CD4-positive, alpha-beta T cell treated with Interleukin-6 for 4 hours (primary cell): Measurements from ENCODE around the gene RMI1.
"Not testable (repeated sequence)": the region's sequence is repeated elsewhere in the genome, so short reads cannot be mapped to it uniquely, and the experiment has no call there.

Experiments used
- DNase-seq: peaks from one replicate; pipeline ENCODE4 v3.0.0-alpha.2; 2020; ENCODE audit warnings: mixed read lengths

Gene RMI1

DNA sequence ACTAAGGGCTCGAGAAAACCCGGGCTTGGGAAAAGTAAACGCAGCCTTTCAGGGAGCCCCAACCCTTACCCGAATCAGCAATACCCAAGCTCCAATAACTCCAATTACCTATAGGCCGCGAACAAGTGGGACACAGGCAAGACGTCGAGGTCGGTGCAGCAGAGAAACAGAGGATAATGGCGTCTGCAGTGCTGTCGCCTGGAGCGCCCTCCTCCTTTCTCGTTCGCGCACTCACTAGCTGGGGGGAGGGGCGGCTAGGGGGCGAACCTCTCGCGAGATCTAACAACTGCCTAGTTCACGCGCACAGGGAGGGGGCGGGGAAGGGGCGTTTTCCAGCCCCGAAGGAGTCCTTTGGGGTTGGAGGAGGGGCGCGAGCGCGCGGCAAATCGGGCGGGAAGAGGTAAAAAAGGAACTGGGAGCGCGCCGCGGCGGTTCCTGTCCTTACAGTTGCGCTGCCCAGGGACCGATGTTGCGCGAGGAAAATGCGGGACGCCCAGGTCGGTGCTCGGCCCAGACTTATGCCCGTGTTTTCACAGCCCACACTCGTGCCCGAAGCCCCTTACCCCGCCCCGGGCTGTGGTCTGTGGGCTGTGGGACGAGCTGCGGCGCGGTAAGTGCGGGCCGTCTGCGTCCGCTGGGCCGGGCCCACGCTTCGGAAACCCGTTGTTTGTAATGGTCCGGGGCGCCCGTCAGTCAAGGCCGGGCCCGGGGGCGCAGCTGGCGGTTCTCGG lies at the start of gene RMI1:
RMI1 (plus strand) TSS at position 411 of the 731 bp plus-strand sequence. CDS start 20,182 bp downstream, outside the sequence.
- peak; percentile 100 for DNase-seq

- DNase-seq, result no peak
Observed at GRCh38 chr9:83930881-83931280, 49.7 kb upstream of the RMI1 start.

DNA sequence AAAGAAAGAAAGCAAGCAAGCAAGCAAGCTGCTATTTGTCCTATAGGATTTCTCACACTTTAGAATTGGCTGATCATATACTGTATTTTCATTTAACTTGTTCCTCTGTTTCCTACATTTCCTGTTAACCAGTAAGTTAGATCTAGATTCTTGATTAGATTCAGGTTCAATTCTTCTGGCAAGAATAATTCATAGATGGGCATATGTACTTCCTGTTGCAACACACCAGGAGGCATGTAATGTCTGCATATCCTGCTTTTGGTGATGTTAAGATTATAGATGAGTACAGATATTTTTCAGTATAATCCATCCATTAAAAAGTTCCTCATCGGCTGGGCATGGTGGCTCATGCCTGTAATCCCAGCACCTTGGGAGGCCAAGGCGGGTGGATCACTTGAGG lies 48.6 kb upstream of the RMI1 start:
- no peak for DNase-seq

DNA sequence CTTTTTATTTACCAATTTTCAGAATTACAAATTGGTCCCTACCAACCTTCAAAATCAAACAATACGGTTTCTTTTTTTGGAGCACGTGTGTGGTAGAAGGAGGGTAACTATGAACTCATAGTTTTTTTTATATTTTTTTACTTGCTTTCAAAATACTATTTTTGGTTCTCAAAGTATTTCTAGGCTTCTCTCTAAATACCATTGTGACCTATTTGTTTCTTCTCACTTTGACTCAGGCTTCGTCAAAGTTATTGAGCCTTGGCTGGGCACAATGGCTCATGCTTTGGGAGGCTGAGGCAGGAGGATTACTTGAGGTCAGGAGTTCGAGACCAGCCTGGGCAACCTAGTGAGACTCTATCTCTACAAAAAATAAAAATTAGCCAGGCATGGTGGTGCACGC lies 47.8 kb upstream of the RMI1 start:
- DNase-seq, result no peak

- no peak for DNase-seq
Observed at GRCh38 chr9:83933790-83934189, 46.8 kb upstream of the RMI1 start.

GRCh38 chr9:83934569-83935275 lies 45.9 kb upstream of the RMI1 start:
- DNase-seq, result no peak

GRCh38 chr9:83935276-83935935 lies 45.2 kb upstream of the RMI1 start:
- no peak for DNase-seq

- no peak for DNase-seq
Observed at GRCh38 chr9:83936523-83936922, 44.1 kb upstream of the RMI1 start.

DNA sequence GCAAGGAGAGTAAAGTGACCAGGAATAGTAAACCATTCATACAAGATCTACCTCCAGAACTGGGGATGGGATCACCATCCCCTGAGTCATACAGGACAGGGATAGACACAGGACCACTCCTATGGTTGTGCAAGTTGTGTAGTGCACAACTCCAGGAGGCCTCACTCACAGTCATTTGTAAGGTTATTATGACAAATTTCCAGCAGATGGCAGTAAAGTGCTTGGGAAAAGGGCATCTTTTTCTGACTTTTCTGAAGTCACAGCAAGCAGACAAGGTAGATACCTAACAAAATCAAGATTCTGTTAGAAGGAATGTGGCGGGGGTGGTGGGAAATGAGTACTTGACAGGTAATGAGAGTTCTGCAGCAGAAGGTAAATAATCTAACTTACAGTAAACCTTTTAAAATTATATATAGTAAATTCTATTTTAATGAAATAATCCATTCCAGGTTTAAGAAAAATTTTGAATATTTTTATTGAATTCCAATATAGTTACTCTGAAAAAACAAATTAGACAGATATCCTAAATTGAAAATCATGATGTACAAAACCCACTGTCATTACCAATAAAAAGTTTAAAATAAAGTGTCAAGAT lies 42.6 kb upstream of the RMI1 start:
- DNase-seq, result peak; percentile 27

DNA sequence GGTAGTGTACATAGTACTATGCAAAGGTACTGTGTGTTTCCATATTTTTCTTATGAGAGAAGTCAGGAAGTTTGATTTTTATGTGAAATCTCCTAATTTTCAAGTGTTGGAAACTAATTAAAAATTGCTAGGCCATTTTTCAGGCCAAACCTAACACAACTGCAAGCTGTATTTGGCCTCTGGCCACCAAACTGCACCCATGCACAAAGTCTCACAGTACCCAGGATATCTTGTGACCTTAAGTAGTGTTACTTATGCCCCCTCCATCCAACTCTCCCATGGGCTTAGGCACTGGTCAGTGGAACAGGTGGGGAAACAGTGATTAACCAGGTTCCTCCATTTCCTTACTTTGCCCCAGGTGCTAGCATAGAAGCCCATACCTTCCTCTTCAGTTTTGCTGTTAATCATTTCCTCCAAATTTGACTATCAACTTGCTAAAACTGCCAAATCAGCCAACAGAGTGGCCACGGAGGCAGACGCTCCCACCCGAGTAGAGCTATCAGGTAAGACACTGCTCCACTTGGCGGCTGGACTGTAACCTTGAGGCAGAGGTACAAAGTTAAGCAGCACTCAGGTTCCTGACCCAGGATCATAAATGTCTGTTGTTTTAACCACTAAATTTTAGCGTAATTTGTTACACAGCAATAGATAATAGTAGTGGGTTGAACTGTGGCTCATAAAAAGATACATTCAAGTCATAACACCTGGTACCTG lies 39.9 kb upstream of the RMI1 start:
- no peak for DNase-seq

- DNase-seq, result not testable (repeated sequence)
Observed at GRCh38 chr9:83948096-83948495, 32.5 kb upstream of the RMI1 start.

GRCh38 chr9:83956086-83956435 lies 24.5 kb upstream of the RMI1 start:
- DNase-seq, result peak; percentile 39

- peak; percentile 71 for DNase-seq
Observed at GRCh38 chr9:83956436-83957247, 24.0 kb upstream of the RMI1 start.

GRCh38 chr9:83957248-83957513 lies 23.4 kb upstream of the RMI1 start:
- no peak for DNase-seq

DNA sequence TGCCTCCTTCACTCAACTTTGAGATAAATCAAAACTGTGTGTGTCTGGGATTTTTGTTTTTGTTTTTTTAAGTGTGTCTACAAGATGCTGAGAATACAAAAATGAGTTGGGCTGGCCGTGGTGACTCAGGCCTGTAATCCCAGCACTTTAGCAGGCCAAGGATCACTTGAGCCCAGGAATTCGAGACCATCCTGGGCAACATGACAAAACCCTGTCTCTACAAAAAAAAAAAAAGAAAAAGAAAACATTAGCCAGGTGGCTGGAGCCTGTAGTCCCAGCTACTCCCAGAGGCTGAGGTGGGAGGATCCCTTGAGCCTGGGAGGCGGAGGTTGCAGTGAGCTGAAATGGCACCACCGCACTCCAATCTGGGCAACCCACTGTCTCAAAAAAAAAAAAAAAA lies 21.5 kb upstream of the RMI1 start:
- no peak for DNase-seq

GRCh38 chr9:83960991-83961390 lies 19.6 kb upstream of the RMI1 start:
- DNase-seq, result no peak

GRCh38 chr9:83962165-83962564 lies 18.4 kb upstream of the RMI1 start:
- DNase-seq, result no peak

- DNase-seq, result no peak
Observed at GRCh38 chr9:83964973-83965349, 15.6 kb upstream of the RMI1 start.

DNA sequence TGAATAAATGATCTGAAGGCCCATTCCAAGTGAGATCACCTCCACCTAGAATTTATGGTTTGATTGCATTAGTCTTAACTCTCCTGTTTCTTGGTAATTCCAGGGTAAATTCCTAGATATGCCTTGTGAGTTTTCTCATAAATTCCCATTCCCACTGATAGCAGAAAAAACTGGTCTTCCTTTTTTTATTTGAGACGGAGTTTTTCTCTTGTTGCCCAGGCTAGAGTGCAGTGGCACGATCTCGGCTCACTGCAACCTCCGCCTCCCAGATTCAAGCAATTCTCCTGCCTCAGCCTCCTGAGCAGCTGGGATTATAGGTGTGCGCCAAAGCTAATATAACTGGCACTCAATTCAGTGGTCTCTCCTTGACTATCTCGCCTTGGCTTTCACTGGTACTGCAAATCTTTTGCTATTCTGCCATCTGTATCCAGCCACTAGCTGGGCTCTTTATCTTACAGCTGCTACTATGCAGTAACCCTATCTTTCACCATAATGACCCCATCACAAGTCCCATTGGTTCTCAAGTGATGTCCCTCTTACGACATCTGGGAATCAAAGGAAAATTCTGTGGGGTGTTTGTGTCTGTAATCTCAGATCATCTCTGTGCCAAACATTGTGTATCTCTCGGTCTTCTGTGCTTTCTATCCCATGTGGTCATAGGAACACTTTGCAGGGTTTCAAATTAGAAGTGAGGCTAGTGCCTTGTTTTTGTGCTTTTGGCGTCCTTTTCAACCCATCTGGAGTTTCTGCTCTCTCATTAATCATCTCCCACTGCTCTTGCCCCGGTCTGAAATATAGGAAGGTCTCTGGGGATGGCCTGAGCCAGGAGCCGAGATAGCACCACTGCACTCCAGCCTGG lies 15.0 kb upstream of the RMI1 start:
- no peak for DNase-seq

- DNase-seq, result no peak
Observed at GRCh38 chr9:83966209-83966582, 14.4 kb upstream of the RMI1 start.

DNA sequence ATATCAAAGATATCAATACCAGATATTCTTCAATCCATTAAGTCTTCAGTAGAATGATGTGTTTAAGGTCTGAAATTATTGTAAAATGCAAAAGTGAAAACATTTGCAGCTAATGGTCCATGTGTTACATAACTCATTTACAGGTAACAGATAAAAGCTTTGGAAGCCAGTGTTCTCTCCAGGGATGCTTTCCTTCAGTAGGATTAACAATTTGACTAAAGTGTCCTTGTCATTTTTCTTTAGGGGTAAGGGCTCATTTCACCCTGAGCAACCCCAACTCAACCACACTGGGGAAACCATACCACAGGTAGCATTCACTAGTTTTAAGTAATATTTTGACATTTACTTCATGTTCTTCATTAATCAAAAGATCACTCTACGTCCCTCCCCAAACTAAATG lies 13.5 kb upstream of the RMI1 start:
- no peak for DNase-seq

DNA sequence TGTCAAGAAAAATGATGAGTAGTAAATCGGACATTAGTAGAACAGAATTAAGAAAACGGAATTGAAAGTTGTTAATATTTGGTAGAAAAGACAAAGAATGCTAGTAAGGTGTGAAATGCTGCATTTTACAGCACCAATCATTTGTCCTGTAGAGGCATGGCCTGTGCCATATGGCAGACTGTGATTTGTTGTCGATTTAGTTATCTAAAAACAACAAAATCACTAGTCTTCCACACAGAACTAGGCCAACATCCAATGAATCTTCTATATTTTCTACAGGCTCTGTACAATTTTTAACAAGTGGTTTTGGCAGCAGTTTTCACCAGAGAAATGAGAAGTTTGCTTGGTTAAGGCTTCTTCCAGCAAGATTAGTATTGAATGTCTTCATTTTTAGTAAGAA lies 11.0 kb upstream of the RMI1 start:
- no peak for DNase-seq
